ENCODE results near the gene PRKAG2.

Gene PRKAG2

DNA sequence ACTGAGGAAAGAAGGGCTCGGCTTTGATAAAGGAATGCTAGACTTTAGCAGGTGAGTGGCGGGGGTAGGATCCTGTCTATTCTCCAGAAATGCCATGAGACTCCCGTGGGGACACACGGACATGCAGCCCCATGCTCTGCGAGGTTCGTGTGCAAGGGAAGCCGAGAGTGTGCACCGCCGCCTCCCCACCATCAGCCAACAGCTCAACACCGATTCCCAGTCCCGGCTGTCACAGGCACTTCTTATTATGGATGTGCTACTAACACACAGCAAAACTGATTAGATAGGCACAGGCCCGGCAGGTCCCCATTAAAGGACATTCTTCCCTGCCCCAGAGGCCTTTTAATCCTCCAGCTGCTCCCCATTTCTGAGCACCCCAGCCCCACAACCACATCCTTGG lies 154.4 kb downstream of the PRKAG2 start:
- H3K4me3 ChIP-seq (ENCODE audit: low read depth in 1 of 2, low read length in 1 of 2): no peak overlapping the region
- H3K27ac ChIP-seq: no peak overlapping the region
- no peaks in the 10 kb centered on the region for H3K36me3 ChIP-seq
- TF ChIP-seq, protein P1, sequence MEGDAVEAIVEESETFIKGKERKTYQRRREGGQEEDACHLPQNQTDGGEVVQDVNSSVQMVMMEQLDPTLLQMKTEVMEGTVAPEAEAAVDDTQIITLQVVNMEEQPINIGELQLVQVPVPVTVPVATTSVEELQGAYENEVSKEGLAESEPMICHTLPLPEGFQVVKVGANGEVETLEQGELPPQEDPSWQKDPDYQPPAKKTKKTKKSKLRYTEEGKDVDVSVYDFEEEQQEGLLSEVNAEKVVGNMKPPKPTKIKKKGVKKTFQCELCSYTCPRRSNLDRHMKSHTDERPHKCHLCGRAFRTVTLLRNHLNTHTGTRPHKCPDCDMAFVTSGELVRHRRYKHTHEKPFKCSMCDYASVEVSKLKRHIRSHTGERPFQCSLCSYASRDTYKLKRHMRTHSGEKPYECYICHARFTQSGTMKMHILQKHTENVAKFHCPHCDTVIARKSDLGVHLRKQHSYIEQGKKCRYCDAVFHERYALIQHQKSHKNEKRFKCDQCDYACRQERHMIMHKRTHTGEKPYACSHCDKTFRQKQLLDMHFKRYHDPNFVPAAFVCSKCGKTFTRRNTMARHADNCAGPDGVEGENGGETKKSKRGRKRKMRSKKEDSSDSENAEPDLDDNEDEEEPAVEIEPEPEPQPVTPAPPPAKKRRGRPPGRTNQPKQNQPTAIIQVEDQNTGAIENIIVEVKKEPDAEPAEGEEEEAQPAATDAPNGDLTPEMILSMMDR (IDR thresholded peaks at IDR 0.05): no peak
- H3K4me1 ChIP-seq (ENCODE audit: control insufficient read depth in 1 of 2, insufficient read depth in 1 of 2, low read depth in 1 of 2, low read length in 1 of 2): no peaks in the 10 kb centered on the region
- no peaks in the 10 kb centered on the region for H3K9me3 ChIP-seq
- H3K27me3 ChIP-seq: no peaks in the 10 kb centered on the region

DNA sequence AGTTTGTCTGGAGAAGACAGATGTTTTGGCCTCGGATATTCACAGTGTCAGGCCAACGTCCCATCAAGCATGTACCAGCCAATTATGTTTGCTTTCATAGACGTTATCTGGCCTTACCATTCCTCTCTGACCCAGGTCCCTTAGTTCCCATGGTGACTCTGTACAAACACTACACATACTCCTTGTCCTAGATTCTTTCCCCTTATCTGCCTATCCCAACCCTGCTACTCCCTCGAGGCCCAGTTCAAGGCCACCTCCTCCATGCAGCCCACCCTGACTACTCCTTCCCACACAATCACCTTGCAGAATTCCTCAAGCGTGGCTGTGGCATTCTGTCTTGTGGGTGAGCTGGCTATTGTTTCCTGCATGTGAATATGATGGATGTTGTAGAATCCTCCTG lies 155.2 kb downstream of the PRKAG2 start:
- no peaks in the 10 kb centered on the region for H3K9me3 ChIP-seq
- no peak overlapping the region for H3K4me3 ChIP-seq (ENCODE audit: low read depth in 1 of 2, low read length in 1 of 2)
- H3K4me1 ChIP-seq (ENCODE audit: control insufficient read depth in 1 of 2, insufficient read depth in 1 of 2, low read depth in 1 of 2, low read length in 1 of 2): no peaks in the 10 kb centered on the region
- H3K27ac ChIP-seq: no peak overlapping the region
- no peaks in the 10 kb centered on the region for H3K27me3 ChIP-seq
- TF ChIP-seq, protein P1 (IDR thresholded peaks at IDR 0.05): no peak
- H3K36me3 ChIP-seq: no peaks in the 10 kb centered on the region

DNA sequence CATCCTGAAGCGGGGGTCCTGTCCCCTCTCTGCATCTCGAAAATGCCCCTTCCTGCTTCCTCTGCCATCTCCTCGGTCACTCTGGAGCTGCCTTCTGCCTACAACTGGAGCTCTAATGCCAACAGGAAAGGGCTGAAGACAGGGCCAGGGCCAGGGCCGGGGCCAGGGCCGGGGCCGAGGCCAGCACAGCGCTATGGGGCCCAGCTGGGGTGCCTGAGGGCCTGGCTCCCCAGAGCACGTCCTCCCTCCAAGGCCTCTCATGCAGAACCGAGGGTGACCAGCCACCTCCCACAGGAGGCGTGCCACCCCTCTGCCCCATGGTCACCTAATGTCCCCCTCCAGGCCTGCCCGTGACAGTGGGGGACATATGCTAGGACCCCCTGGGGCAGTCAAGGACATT lies 155.7 kb downstream of the PRKAG2 start:
- H3K4me3 ChIP-seq (ENCODE audit: low read depth in 1 of 2, low read length in 1 of 2): no peak overlapping the region
- no peaks in the 10 kb centered on the region for H3K4me1 ChIP-seq (ENCODE audit: control insufficient read depth in 1 of 2, insufficient read depth in 1 of 2, low read depth in 1 of 2, low read length in 1 of 2)
- no peaks in the 10 kb centered on the region for H3K36me3 ChIP-seq
- H3K9me3 ChIP-seq: no peaks in the 10 kb centered on the region
- TF ChIP-seq, protein P1 (IDR thresholded peaks at IDR 0.05): no peak
- H3K27ac ChIP-seq: no peak overlapping the region
- H3K27me3 ChIP-seq: no peaks in the 10 kb centered on the region

DNA sequence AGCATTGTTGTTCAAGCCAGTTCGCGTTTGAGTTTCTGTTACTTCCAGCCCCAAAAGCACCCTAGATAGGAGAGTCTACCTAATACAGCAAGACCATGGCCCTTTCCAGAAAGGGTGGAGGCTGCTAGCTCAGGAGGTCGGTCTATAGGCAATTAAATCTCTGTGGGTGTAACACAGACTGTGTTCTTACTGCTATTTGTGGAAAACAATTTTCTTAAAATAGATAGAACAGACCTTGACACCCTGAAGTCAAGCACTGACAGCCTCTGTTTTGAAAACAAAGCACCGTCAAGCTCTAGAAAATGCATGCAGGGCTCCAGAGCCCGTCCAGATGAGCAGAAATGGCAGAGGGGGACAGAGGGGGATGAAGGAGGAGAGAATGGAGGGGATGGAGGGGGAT lies 156.6 kb downstream of the PRKAG2 start:
- H3K27me3 ChIP-seq: no peaks in the 10 kb centered on the region
- H3K4me1 ChIP-seq (ENCODE audit: control insufficient read depth in 1 of 2, insufficient read depth in 1 of 2, low read depth in 1 of 2, low read length in 1 of 2): no peaks in the 10 kb centered on the region
- H3K9me3 ChIP-seq: no peaks in the 10 kb centered on the region
- H3K27ac ChIP-seq: no peak overlapping the region
- no peaks in the 10 kb centered on the region for H3K36me3 ChIP-seq
- H3K4me3 ChIP-seq (ENCODE audit: low read depth in 1 of 2, low read length in 1 of 2): no peak overlapping the region
- TF ChIP-seq, protein P1 (IDR thresholded peaks at IDR 0.05): no peak

DNA sequence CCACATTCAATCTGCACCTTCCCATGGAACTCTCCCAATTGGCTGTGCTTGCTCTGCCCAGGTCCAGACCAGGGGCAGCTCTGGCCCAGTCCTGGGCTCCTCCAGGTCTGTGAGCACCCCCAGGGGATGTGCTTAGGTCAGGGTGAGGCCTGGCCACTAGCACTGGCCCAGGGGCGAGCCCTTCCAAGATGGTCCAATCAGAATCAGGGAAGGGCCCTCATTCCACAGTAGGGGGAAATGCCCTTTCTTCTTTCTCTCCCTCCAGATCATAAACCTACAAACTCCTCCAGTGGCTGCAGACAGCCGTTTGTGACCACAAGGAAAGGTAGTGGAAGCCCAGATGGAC lies 157.0 kb downstream of the PRKAG2 start:
- no peaks in the 10 kb centered on the region for H3K27me3 ChIP-seq
- no peak overlapping the region for H3K4me3 ChIP-seq (ENCODE audit: low read depth in 1 of 2, low read length in 1 of 2)
- no peaks in the 10 kb centered on the region for H3K36me3 ChIP-seq
- TF ChIP-seq, protein P1 (IDR thresholded peaks at IDR 0.05): no peak
- no peak overlapping the region for H3K27ac ChIP-seq
- no peaks in the 10 kb centered on the region for H3K9me3 ChIP-seq
- no peaks in the 10 kb centered on the region for H3K4me1 ChIP-seq (ENCODE audit: control insufficient read depth in 1 of 2, insufficient read depth in 1 of 2, low read depth in 1 of 2, low read length in 1 of 2)

Data from neutrophil (primary cell).